T-cell (primary cell): ENCODE data around the gene SLC35B3. TPM values are rescaled to one million over a fixed set of nuclear protein-coding genes. Genes with fewer than 3 reads are reported as not detected.

Experiments used
- ATAC-seq, 4 experiments: fragments of 200-7000 bp in 3 of 4; fragments of 150-1000 bp in 1 of 4; cut with Tn5 transposase; replicated peaks in 1 of 4; 1 replicate in 3 of 4; 2 replicates in 1 of 4; pipeline ENCODE4 v1.10.0; 2021; ENCODE audit warnings: moderate library complexity in 3 of 4, mild to moderate bottlenecking in 2 of 4, moderate number of reproducible peaks in 1 of 4
- CTCF ChIA-PET, 2 donors: fragments of 300-600 bp; sonication (Branson Sonifier 250); formaldehyde crosslinking; loops; one replicate each; lab custom pipeline; 2022; ENCODE audit warnings: antibody characterized with exemption in 2 of 2; lab: Charles Lee
- POLR2A ChIA-PET, 2 donors: fragments of 300-600 bp; sonication (Branson Sonifier 250); formaldehyde crosslinking; loops; one replicate each; lab custom pipeline; 2022; ENCODE audit warnings: antibody characterized with exemption in 2 of 2; lab: Charles Lee
- DNase-seq, 35 experiments: peaks; one replicate each; pipeline versions ENCODE4 v3.0.0 to v3.0.0-alpha.2; 2013 to 2023
- H3K27ac ChIP-seq: one replicate; pipeline ENCODE4 v1.5.1; 2013; ENCODE audit warnings: low read length
- H3K27me3 ChIP-seq, 2 experiments: replicated peaks in 1 of 2; 1 replicate in 1 of 2; 2 replicates in 1 of 2; pipeline versions ENCODE4 v1.6.1 to v1.7.0; 2013; ENCODE audit warnings: low read length in 1 of 2, mixed read lengths in 1 of 2; ENCODE audit not compliant: control insufficient read depth in 2 of 2, insufficient read depth in 2 of 2; ENCODE audit errors: extremely low read depth in 1 of 2
- H3K36me3 ChIP-seq, 2 donors: 1 replicate in 1 of 2; 2 replicates in 1 of 2; pipeline versions ENCODE4 v1.6.1 to v1.7.0; 2013; ENCODE audit warnings: low read length in 1 of 2; ENCODE audit not compliant: control insufficient read depth in 2 of 2, insufficient read depth in 1 of 2; ENCODE audit errors: extremely low read depth in 1 of 2
- H3K4me1 ChIP-seq, 2 experiments: 1 replicate in 1 of 2; 2 replicates in 1 of 2; pipeline versions ENCODE4 v1.6.1 to v1.7.0; 2013; ENCODE audit warnings: low read length in 2 of 2, mixed read lengths in 1 of 2; ENCODE audit not compliant: insufficient read depth in 2 of 2, control insufficient read depth in 1 of 2; ENCODE audit errors: extremely low read depth in 1 of 2
- H3K4me3 ChIP-seq, 2 donors: 1 replicate in 1 of 2; 2 replicates in 1 of 2; pipeline versions ENCODE4 v1.5.1 to v1.7.0; 2013; ENCODE audit warnings: mild to moderate bottlenecking in 2 of 2, low read length in 1 of 2, moderate library complexity in 1 of 2; ENCODE audit not compliant: control insufficient read depth in 1 of 2; ENCODE audit errors: extremely low read depth in 1 of 2
- H3K9me3 ChIP-seq: 2 replicates; pipeline ENCODE4 v1.7.0; 2013
- H3K27ac Mint-ChIP-seq, 2 donors: one replicate each; pipeline ENCODE4 v1.8.0; 2020 to 2021; ENCODE audit warnings: mild to moderate bottlenecking in 2 of 2, mixed read lengths in 2 of 2
- H3K27me3 Mint-ChIP-seq, 2 donors: one replicate each; pipeline ENCODE4 v1.8.0; 2021 to 2022; ENCODE audit warnings: mixed read lengths in 2 of 2
- H3K36me3 Mint-ChIP-seq: one replicate; pipeline ENCODE4 v1.8.0; 2021; ENCODE audit warnings: mixed read lengths
- H3K4me1 Mint-ChIP-seq, 3 donors: one replicate each; pipeline ENCODE4 v1.8.0; 2020 to 2022; ENCODE audit warnings: mixed read lengths in 3 of 3, mild to moderate bottlenecking in 1 of 3
- H3K4me3 Mint-ChIP-seq, 3 donors: one replicate each; pipeline ENCODE4 v1.8.0; 2020 to 2022; ENCODE audit warnings: mild to moderate bottlenecking in 3 of 3, mixed read lengths in 3 of 3, moderate library complexity in 3 of 3
- H3K9me3 Mint-ChIP-seq, 3 donors: one replicate each; pipeline ENCODE4 v1.8.0; 2020 to 2022; ENCODE audit warnings: mixed read lengths in 3 of 3
- whole genome bisulfite sequencing: methylation state at CpG from one replicate; pipeline ENCODE4 v1.1.5; 2013; ENCODE audit warnings: missing lambda C conversion rate; ENCODE audit not compliant: insufficient coverage; 5-methylcytosine and 5-hydroxymethylcytosine counted together
- total RNA-seq, 35 experiments: library from RNA in 6 of 35; stranded (reverse) in 6 of 35; fragments of 120-200 nt in 1 of 35; gene quantifications; one replicate each; pipeline versions ENCODE4 v1.2.1 to v1.2.4 and lab custom pipeline; 2013 to 2026

SLC35B3 gene
- total RNA-seq, 5 donors from 2014 or later (not counting 1 experiment from before 2014, with no cell fraction given) = 6.6 to 12.0 (median 11.0) TPM

DNA sequence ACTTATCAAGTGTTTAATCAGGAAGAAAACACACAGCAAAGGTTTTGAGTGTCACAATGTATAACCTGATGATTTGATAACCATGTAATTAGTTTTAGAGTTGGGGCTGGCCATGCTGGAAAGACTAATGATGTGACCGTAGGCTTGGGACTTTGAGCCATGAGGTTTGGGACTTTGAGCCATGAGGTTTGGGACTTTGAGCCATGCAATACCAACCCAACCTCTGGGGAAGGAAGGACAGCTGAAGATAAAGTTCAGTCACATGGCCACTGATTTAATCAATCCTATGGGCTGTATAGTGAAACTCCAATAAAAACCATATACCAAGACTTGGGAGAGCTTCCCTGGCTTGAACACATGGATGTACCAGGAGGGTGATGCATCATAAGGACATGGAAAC is 32.8 kb downstream of the SLC35B3 start:
- Mint-ChIP-seq H3K4me3 (no peak overlapping the region), H3K27ac (no peak overlapping the region), H3K9me3 (peaks cover 0 to 8% (median 0%) of the 10 kb centered on the region in 3 donors), H3K4me1 (no peaks in the 10 kb centered on the region), H3K36me3 (peaks cover 18% of the 10 kb centered on the region), H3K27me3 (no peaks in the 10 kb centered on the region)
- no peaks in the 10 kb centered on the region for H3K27me3 ChIP-seq
- POLR2A ChIA-PET = no interaction called here
- H3K4me1 ChIP-seq = no peaks in the 10 kb centered on the region
- CTCF ChIA-PET = no interaction called here
- no peak for DNase-seq
- H3K9me3 ChIP-seq = no peaks in the 10 kb centered on the region
- H3K36me3 ChIP-seq = no peaks in the 10 kb centered on the region
- no peak for ATAC-seq
- no CpG with 5 or more reads among the region's 1 CpG for WGBS
- no peak overlapping the region for H3K27ac ChIP-seq
- H3K4me3 ChIP-seq = no peak overlapping the region

GRCh38 chr6:8400663-8401062 is 34.7 kb downstream of the SLC35B3 start:
- Histone ChIP-seq H3K4me1 (no peaks in the 10 kb centered on the region), H3K27ac (no peak overlapping the region), H3K9me3 (no peaks in the 10 kb centered on the region), H3K27me3 (no peaks in the 10 kb centered on the region), H3K36me3 (no peaks in the 10 kb centered on the region), H3K4me3 (no peak overlapping the region)
- Mint-ChIP-seq H3K4me1 (no peaks in the 10 kb centered on the region), H3K36me3 (peaks cover 12% of the 10 kb centered on the region), H3K9me3 (peaks cover 0 to 2% (median 0%) of the 10 kb centered on the region in 3 donors), H3K27me3 (no peaks in the 10 kb centered on the region), H3K27ac (no peak overlapping the region), H3K4me3 (no peak overlapping the region)
- ChIA-PET CTCF (no interaction called here), POLR2A (interaction anchor here in 1 of 2 donors (0.6 kb wide), 1 partner anchor 22 kb away, joined by 6 read pairs; no protein-coding TSS in a partner anchor)
- ATAC-seq (no peak), DNase-seq (no peak)
- WGBS = 100% methylated on average over 1 of the region's 1 CpG

- peak overlapping the region; percentile 64 to 76 for H3K27ac Mint-ChIP-seq
- H3K27me3 ChIP-seq = no peaks in the 10 kb centered on the region
- no peaks in the 10 kb centered on the region for H3K36me3 ChIP-seq
- no peaks in the 10 kb centered on the region for H3K27me3 Mint-ChIP-seq
- no peaks in the 10 kb centered on the region for H3K9me3 ChIP-seq
- POLR2A ChIA-PET = no interaction called here
- H3K9me3 Mint-ChIP-seq = no peaks in the 10 kb centered on the region
- peaks cover 0 to 7% of the 10 kb centered on the region in 2 experiments for H3K4me1 ChIP-seq
- DNase-seq (peak in 1 of 35 experiments; percentile 4), ATAC-seq (peak in 3 of 4 experiments; percentile 67 to 74 (median 71))
- no peak overlapping the region for H3K4me3 ChIP-seq
- CTCF ChIA-PET = no interaction called here
- H3K4me1 Mint-ChIP-seq = peaks cover 18 to 26% (median 25%) of the 10 kb centered on the region in 3 donors
- H3K36me3 Mint-ChIP-seq = peaks cover 6% of the 10 kb centered on the region
- WGBS = 20% methylated on average over 1 of the region's 2 CpGs
- H3K27ac ChIP-seq = no peak overlapping the region
- H3K4me3 Mint-ChIP-seq = peak overlapping the region in 1 of 3 donors; percentile 46
Measured at GRCh38 chr6:8392569-8392968, 42.8 kb downstream of the SLC35B3 start.

GRCh38 chr6:8391934-8392333 is 43.4 kb downstream of the SLC35B3 start:
- CTCF ChIA-PET = no interaction called here
- peak overlapping the region; percentile 64 to 76 for H3K27ac Mint-ChIP-seq

GRCh38 chr6:8389036-8389818 is 46.1 kb downstream of the SLC35B3 start:
- 83% methylated on average over 2 of the region's 4 CpGs for whole genome bisulfite sequencing
- Mint-ChIP-seq H3K9me3 (peaks cover 0 to 8% (median 0%) of the 10 kb centered on the region in 3 donors), H3K4me1 (peaks cover 18 to 25% (median 25%) of the 10 kb centered on the region in 3 donors), H3K27me3 (no peaks in the 10 kb centered on the region), H3K36me3 (no peaks in the 10 kb centered on the region), H3K4me3 (no peak overlapping the region), H3K27ac (no peak overlapping the region)
- Histone ChIP-seq H3K4me1 (peaks cover 0 to 7% of the 10 kb centered on the region in 2 experiments), H3K27me3 (no peaks in the 10 kb centered on the region), H3K4me3 (no peak overlapping the region), H3K36me3 (no peaks in the 10 kb centered on the region), H3K9me3 (no peaks in the 10 kb centered on the region), H3K27ac (no peak overlapping the region)
- POLR2A ChIA-PET = no interaction called here
- no peak for ATAC-seq
- no peak for DNase-seq
- CTCF ChIA-PET = no interaction called here

More at GRCh38 chr6:8391934-8392333, 43.4 kb downstream of the SLC35B3 start:
- H3K27me3 Mint-ChIP-seq = no peaks in the 10 kb centered on the region
- H3K4me3 Mint-ChIP-seq = peak overlapping the region in 1 of 3 donors; percentile 46
- no peak for ATAC-seq
- no peak for DNase-seq
- no peaks in the 10 kb centered on the region for H3K9me3 Mint-ChIP-seq
- no peaks in the 10 kb centered on the region for H3K27me3 ChIP-seq
- H3K9me3 ChIP-seq = no peaks in the 10 kb centered on the region
- H3K36me3 Mint-ChIP-seq = peaks cover 2% of the 10 kb centered on the region
- H3K36me3 ChIP-seq = no peaks in the 10 kb centered on the region
- peaks cover 0 to 7% of the 10 kb centered on the region in 2 experiments for H3K4me1 ChIP-seq
- H3K27ac ChIP-seq = no peak overlapping the region
- H3K4me3 ChIP-seq = no peak overlapping the region
- POLR2A ChIA-PET = no interaction called here
- H3K4me1 Mint-ChIP-seq = peaks cover 18 to 26% (median 25%) of the 10 kb centered on the region in 3 donors

- DNase-seq (no peak), ATAC-seq (no peak)
- Mint-ChIP-seq H3K4me3 (no peak overlapping the region), H3K9me3 (peaks cover 0 to 8% (median 0%) of the 10 kb centered on the region in 3 donors), H3K4me1 (peaks cover 14% of the 10 kb centered on the region in 3 donors), H3K36me3 (no peaks in the 10 kb centered on the region), H3K27ac (no peak overlapping the region), H3K27me3 (no peaks in the 10 kb centered on the region)
- ChIA-PET CTCF (no interaction called here), POLR2A (no interaction called here)
- Histone ChIP-seq H3K4me1 (peaks cover 0 to 7% of the 10 kb centered on the region in 2 experiments), H3K4me3 (no peak overlapping the region), H3K27ac (no peak overlapping the region), H3K36me3 (no peaks in the 10 kb centered on the region), H3K27me3 (no peaks in the 10 kb centered on the region), H3K9me3 (no peaks in the 10 kb centered on the region)
- WGBS = 85% methylated on average over 7 of the region's 11 CpGs
Measured at GRCh38 chr6:8387942-8388437, 47.4 kb downstream of the SLC35B3 start.
